ENCODE measurements around the gene PKP1.

PKP1 gene

GRCh38 chr1:201261771-201262547 lies 21.3 kb upstream of the PKP1 start:
- no peak for DNase-seq

GRCh38 chr1:201262963-201263608 lies 20.2 kb upstream of the PKP1 start:
- no peak for DNase-seq

- DNase-seq = no peak
Measured at GRCh38 chr1:201264072-201264471, 19.2 kb upstream of the PKP1 start.

DNA sequence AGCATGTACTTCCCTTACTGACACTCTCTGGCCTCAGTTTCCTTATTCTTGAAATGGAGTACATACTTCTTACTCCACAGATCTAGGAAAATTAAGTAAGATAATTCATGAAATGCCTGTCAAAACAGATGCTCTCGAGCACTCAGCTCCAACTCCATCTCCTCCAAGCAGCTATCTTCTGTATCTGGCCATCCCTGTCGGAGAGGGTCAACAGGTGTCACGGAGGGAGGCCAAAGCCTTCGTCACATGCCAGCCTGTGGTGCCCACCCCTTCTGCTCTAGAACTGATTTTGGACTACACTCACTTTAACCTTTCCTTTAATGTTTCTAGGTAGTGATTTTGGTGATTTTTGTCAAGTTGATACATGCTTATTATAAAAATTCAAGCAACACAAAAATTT lies 18.8 kb upstream of the PKP1 start:
- no peak for DNase-seq

DNA sequence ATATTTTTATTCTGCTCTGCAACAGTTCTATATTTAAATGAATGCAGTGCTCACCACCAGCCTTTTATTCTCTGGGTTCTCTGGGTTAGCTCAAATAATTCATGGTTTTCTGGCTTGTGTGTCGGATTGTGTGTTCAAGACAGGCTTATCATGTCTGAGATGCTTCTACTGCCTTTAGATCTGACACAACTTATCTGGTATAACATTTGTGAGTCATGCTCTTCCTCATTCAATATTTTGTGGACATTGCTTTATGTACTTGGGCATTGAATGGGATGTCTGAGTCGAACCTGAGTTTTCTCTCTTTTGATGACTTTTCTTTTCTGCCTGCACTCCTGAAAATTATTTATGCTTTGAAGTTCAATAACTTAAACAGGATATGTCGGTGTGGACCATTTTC lies 17.6 kb upstream of the PKP1 start:
- no peak for DNase-seq

- DNase-seq = no peak
Measured at GRCh38 chr1:201266276-201266675, 17.0 kb upstream of the PKP1 start.

GRCh38 chr1:201266774-201267173 lies 16.5 kb upstream of the PKP1 start:
- no peak for DNase-seq

DNA sequence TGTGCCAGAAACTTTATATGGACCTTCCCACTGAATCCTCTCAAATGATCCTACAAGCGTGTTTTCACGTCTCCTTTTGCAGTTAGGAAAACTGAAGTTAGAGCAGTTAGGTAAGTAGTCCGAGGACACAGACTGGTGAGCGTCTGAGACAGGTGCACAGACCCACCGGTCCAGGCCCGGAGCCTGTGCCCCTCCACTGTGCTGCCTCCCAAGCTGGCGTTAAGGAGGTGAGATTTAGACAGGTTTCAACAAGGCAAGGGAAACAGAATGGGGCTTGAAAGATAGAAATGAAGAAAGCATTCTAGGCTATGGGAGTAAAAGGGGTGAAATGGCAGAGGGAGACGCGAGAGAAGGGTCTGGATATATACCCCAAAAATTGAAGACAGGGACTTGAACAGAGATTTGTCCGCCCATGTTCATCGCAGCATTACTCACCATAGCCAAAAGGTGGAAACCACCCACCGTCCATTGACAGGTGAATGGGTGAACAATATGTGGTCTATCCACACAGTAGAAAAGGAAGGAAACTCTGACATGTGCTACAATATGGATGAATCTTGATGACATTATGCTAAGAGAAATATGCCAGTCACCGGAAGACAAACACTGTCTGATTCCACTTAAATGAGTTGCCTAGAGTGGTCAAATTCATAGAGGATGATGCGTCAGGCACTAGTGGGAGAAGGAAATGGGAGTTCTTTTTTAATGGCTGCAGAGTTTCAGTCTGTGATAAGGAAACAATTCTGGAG lies 15.7 kb upstream of the PKP1 start:
- no peak for DNase-seq

DNA sequence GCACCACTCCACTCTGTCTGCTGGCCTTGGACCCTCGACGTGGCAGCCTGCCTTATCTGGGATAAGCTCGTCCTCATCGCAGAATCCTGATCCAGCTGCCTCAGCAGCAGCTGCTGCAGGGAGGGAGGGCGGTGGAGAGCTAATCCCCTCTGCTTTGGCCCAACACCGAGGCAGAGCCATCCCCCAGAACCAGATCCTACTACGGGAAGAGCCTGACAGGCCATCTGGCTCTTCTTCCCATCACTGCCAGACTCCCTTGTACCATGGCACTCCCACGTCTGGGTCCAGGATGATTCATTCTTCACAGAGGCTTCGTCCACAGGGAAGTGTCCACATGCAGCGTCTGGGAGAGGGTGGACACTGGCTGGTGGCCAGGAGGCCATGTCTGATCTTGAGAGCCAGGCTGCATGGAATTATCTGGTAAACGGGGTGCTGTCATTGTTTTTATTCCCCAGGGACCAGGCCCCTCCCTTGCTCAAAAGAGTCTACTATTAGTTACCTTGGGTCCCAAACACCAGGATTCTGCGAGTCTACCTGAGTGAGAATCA lies 14.6 kb upstream of the PKP1 start:
- DNase-seq = no peak

DNA sequence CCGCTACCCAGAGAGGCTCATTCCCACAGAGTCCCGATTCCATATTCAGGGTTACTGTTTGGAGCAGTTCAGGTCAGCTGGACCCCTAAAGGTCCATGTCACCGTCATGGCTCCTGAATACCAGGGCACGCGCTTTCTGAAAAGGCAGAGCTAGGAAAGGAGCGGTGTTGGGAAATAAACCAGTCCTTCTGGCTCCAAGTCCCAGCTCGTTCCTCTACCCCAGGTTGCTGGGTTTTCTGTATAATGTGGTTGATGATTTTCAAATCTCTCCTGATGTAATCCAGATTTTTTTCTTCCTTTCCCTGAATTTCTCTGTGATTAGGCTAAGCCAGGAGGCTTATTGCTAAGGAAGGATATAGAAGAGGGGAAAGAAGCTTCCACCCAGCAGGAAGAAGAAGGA lies 14.0 kb upstream of the PKP1 start:
- DNase-seq = no peak

DNA sequence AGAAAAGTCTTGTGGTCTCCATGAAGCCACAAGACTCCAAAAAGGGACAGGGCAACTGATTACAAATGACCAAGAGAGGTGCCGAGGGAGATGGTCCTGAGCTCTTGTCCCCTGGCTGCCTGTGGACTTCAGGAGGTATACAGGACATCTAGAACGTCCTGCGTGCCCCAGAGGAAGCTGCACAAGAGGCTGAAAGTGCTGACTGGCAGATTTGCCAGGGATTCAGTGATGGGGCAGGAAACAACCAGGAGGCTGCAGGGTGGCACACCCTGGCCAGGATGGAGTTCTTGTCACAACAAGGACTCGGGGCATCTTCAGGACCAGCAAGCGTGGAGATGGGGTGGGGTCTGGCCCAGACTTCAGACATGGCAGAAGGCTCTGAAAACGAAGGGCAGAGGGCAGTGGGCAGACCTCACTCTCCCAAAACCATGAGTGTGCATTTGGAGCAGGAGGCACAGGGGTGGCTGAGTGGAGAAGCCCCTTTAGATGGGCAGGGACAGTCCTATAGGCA lies 13.4 kb upstream of the PKP1 start:
- DNase-seq = no peak

DNA sequence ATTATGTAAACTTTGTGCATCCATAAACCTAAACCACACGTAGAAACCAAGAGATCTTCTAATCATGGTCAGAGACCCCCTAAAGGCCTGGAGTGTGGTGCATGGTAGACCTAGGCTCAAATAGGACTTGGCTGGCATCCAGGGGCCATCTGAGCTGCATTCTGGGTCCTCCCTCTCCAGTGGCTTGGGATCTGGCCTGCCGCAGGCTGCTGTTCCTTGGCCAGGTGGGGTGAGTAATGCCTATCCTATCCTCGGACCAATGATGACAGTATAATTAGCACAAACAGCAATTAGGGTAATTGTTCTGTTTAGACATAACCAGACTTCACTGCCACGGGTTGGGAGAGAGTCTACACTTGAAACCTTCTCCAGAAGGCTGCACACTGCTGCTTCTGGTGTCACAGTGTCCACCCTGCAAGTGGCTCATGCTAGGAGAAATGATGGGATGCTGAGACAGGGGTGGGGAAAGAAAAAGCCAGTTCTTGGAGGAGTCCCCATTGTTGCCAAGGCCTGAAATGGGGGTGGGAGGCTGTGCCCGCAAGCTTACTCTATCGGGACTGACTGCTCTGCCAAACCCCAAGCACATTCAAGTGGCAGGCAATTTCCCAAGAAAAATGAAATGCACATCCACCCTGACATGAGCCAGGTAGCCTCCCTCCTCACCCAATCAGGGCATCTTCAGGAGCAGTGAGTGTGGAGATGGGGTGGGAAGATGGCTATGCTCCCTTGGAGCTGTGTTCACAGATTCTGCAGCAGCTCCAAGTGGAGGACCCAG lies 12.5 kb upstream of the PKP1 start:
- DNase-seq = no peak

- DNase-seq = no peak
Measured at GRCh38 chr1:201272799-201273198, 10.5 kb upstream of the PKP1 start.

GRCh38 chr1:201274616-201275252 lies 8.6 kb upstream of the PKP1 start:
- no peak for DNase-seq

DNA sequence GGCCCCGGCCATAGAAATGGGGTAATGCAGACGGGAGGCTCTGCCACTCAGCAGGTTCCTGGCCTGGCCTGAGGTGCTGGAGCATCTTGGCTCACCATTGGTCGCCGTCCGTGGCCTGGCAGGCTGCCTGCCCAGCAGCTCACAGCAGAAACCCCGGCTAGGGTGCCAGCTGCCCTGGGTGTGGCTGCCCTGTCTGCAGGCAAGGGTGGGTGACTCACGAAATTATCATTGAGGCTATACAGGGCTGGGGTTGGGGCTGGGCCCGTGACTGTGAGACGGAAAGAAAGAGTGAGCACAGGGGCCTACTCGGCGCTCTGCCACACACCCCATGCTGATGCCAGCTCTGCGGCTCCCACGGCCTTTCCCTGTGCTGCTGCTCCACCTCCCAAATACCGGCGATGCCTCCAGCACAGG lies 8.0 kb upstream of the PKP1 start:
- no peak for DNase-seq

DNA sequence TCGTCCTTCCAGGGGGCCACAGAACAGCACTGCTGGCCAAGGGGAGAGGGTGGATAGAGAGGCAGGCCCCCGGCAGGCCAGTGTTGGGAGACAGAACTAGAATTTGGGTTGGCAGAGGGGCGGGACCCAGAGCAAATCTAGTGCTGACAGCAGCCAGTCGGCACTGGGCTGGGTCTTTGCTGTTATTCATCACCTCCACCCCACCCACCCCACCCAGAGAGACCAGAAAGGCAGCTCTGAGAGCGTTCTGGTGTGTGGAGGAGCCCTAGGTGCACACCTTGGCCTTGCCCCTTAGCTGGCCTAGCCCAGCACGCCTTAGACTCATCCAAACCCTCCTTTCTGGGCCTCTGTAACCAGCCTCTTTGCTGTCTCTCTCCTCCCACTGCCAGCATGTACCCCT lies 6.4 kb upstream of the PKP1 start:
- no peak for DNase-seq

DNA sequence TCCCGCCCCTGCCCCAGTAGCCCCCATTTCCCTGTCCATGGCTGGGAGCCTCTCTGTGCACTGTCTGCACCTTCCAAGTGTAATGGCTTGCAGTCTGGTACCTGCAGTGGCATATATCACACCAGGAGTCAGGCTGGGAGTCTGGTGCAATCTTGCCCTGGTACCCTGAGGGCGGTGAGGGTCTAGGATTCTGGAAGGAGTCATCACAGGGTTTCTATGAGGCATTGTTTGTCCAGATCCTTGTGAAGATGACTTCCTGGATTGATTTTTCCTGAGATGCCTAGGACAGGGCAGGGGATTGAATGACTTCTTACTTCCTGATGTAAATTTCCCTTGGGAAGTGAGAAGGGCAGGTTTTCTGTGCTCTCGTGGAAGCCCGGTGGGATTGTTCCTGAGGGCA lies 5.9 kb upstream of the PKP1 start:
- no peak for DNase-seq

DNA sequence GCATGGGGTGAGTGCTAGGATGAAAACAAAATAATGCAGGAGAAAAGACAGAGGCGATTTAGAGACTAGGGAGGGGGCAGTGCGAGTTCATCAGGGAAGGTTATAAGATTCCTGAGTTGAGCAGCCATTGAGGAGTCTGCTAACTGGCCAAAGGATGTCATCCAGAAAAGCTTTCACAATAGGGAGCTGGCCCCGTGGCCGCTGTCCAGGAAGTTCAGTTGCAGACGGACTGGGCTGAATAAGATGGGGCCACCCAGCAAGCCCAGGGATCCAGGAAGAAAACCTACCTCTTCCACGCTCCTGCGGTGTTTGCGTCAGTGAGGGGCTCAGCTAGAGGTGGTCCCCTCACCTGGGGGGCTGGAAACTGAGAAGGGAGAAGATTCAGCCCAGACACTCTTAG lies 4.0 kb upstream of the PKP1 start:
- no peak for DNase-seq

GRCh38 chr1:201280884-201281283 lies 2.4 kb upstream of the PKP1 start:
- no peak for DNase-seq

DNA sequence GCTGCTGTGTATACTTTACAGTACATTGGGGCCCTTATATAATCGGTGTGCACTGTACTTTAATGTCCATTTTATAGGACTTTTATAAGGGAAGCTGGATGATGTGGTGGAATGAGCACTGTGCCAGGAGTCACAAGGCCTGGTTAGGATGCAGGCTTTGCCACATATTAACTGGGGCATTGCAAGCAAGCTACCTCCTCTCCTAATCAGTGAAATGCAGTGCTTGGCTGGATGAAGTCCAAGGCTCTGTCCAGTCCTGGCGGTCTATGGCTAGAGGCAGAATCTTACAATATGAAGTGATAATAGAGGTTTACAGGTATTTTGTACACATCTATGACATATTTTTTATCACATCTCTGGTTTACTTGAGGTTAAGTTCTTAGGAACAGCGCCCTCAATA lies 1.7 kb upstream of the PKP1 start:
- no peak for DNase-seq

- DNase-seq = no peak
Measured at GRCh38 chr1:201282216-201282615, 1.1 kb upstream of the PKP1 start.

DNA sequence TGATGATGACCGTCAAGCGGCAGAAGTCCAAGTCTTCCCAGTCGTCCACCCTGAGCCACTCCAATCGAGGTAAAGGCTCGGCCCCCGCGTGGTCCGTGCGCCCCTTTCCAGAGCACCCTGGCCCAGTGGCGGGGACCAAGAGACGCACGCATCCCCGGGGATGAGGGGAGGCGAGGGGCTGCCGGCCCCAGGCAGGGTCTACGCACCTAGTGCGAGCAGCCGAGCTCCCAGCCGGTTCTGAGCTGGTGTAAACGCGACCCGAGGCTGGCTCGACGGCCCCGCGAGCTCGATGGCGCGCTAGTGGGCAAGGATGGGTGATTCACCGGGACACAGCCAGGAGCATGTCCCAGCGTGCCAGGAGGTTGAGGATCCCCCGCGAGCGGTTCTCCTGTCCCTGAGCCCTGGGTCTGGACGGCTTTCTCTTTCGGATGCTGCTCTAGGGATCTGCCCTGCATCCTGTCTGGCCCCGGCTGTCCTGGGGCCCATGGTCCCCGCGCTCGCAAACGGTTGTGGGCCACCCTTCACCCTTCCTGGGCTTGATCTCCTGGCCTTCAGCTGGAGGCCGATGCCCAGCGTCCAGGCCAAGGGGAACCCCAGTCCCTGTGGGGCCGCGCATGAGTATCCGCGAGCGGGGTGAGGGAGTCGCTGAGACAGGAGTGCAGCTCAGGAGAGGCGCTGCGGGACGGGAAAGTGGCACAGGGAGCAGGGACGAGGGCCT lies 689 bp downstream of the PKP1 start:
- no peak for DNase-seq

All from stimulated activated CD4-positive, alpha-beta T cell treated with anti-CD3 and anti-CD28 coated beads, Interleukin-12 subunit alpha, Interleukin-12 subunit beta, amount 100 ng/mL, for 4 hours (primary cell).